ENCODE measurements around the gene PLTP.

Gene PLTP

DNA sequence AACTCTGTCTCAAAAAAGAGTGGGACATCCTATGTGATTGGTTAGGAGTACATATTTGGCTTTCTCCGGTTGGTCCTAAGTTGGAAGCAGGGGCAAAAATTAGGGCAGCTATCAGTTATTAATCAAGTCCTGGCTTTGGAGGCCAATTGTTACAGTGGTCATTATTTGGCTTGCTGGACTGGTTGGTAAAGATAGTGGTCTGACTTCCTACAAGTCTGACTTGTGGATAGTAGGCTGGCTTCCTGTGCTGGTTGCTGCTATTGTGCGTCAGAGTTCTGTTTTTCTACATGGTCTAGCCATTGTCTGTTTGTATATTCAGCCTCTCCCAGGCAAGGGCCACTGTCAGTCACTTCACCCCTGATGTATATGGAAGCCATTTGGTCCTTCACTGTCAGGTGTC, 61.7 kb downstream of the PLTP start:
- TF ChIP-seq, protein P1, sequence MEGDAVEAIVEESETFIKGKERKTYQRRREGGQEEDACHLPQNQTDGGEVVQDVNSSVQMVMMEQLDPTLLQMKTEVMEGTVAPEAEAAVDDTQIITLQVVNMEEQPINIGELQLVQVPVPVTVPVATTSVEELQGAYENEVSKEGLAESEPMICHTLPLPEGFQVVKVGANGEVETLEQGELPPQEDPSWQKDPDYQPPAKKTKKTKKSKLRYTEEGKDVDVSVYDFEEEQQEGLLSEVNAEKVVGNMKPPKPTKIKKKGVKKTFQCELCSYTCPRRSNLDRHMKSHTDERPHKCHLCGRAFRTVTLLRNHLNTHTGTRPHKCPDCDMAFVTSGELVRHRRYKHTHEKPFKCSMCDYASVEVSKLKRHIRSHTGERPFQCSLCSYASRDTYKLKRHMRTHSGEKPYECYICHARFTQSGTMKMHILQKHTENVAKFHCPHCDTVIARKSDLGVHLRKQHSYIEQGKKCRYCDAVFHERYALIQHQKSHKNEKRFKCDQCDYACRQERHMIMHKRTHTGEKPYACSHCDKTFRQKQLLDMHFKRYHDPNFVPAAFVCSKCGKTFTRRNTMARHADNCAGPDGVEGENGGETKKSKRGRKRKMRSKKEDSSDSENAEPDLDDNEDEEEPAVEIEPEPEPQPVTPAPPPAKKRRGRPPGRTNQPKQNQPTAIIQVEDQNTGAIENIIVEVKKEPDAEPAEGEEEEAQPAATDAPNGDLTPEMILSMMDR (IDR thresholded peaks at IDR 0.05; ENCODE audit: low read depth, low read length, missing control alignments): no peak
- H3K36me3 ChIP-seq (replicated peaks): peaks cover 14% of the 10 kb centered on the region
- no peak overlapping the region for H3K27ac ChIP-seq
- no peaks in the 10 kb centered on the region for H3K27me3 ChIP-seq (replicated peaks)
- no peak overlapping the region for H3K4me3 ChIP-seq (ENCODE audit: low read depth, low read length)
- no peak for DNase-seq
- in situ Hi-C loops (cut with HindIII; ENCODE audit: low pct_ligation_motif_present, low sequenced_read_pairs): no loop called here

DNA sequence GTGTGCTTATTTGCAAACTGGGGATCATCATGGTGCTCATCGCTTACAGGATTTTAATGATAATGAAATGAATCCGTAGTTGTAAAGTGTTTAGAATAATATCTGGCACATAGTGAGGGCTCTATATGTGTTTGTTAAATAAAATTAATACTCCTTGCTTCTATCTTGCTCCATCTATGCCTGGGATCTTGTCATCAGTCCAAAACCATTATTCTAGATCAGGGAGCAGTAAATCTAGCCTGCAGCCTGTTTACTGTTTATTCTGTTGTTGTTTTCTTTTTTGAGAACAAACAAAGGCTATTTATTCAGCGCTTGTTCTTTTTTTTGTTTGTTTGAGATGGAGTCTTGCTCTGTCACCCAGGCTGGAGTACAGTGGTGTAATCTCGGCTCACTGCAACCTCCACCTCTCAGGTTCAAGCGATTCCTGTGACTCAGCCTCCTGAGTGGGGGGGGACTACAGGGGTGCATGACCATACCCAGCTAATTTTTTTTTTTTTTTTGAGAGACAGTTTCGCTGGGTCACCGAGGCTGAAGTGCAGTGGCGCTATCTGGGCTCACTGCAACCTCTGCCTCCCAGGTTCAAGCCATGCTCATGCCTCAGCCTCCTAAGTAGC, 62.9 kb downstream of the PLTP start:
- TF ChIP-seq, protein P1 (IDR thresholded peaks at IDR 0.05; ENCODE audit: low read depth, low read length, missing control alignments): no peak
- H3K36me3 ChIP-seq (replicated peaks): peaks cover 14% of the 10 kb centered on the region
- no peak for DNase-seq
- in situ Hi-C loops (cut with HindIII; ENCODE audit: low pct_ligation_motif_present, low sequenced_read_pairs): no loop called here
- no peak overlapping the region for H3K27ac ChIP-seq
- no peak overlapping the region for H3K4me3 ChIP-seq (ENCODE audit: low read depth, low read length)
- no peaks in the 10 kb centered on the region for H3K27me3 ChIP-seq (replicated peaks)

Data from brain microvascular endothelial cell (primary cell).